HUES48 (cell line): ENCODE results near the gene TEX2.
A peak's percentile ranks its signal among the peaks of the same experiment; 100 is the strongest.

Experiments used
- H3K27ac ChIP-seq: one replicate; pipeline ENCODE4 v1.7.0; 2013; ENCODE audit warnings: low read depth, low read length, inconsistent platforms
- H3K27me3 ChIP-seq: 2 replicates; pipeline ENCODE4 v1.6.1; 2013; ENCODE audit warnings: mild to moderate bottlenecking, low read length; ENCODE audit not compliant: control insufficient read depth, insufficient read depth
- H3K36me3 ChIP-seq: 2 replicates; pipeline ENCODE4 v1.6.1; 2013; ENCODE audit warnings: low read length; ENCODE audit not compliant: control insufficient read depth, insufficient read depth
- H3K4me1 ChIP-seq: 2 replicates; pipeline ENCODE4 v1.6.1; 2013; ENCODE audit warnings: mild to moderate bottlenecking, low read length; ENCODE audit not compliant: control insufficient read depth, insufficient read depth
- H3K4me3 ChIP-seq: 2 replicates; pipeline ENCODE4 v1.5.1; 2013; ENCODE audit warnings: mild to moderate bottlenecking, low read depth, low read length
- H3K9ac ChIP-seq: 2 replicates; pipeline ENCODE4 v1.6.1; 2013; ENCODE audit warnings: mild to moderate bottlenecking, low read depth, low read length, moderate library complexity
- H3K9me3 ChIP-seq: 2 replicates; pipeline ENCODE4 v1.6.1; 2013; ENCODE audit warnings: low read length; ENCODE audit not compliant: control insufficient read depth, insufficient read depth

TEX2 gene

DNA sequence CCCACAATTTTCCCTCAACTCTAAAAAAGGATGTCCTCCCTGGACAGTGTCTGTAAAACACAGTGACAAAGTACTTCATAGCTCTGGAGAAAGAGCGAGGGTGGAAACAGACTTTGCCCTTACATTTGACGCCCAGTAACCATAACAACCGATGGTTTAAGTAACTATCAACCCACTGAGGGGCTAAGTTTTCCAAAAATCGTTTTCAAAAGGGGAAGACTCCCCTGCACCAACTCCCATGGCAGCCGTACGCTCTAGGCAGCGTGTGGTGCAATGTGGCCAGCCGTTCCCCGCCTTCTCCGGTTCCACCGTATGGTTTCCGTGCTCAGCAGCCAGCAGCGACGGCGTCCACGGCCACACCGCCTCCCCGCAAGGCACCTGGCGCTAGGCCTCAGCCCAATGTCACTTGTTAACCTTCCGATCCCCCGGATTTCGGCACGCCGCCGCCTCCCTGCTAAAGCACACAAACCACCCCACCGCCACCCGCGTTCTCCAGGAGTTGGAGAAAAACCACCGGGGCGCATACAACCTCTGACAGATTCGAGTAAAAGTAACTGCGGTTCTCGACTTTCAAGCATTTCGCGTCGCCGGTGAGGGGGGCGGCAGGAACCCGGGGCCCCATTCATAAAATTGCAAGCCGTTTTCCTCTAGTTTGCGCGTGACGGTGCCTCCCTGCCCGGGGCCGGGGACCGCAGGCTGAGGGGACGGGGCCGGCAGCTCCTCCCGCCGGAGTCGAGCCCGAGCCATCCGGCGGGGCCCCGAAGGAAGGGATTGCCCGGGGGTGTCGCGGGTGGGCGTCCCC is 661 bp downstream of the TEX2 start:
- Histone ChIP-seq H3K27me3 (peaks cover 14% of the 10 kb centered on the region), H3K36me3 (no peaks in the 10 kb centered on the region), H3K9me3 (no peaks in the 10 kb centered on the region), H3K4me3 (peak overlapping the region; percentile 86), H3K4me1 (peaks cover 10% of the 10 kb centered on the region), H3K9ac (peak overlapping the region; percentile 56; the same call in 1 of the 2 replicates), H3K27ac (peak overlapping the region; percentile 42)

DNA sequence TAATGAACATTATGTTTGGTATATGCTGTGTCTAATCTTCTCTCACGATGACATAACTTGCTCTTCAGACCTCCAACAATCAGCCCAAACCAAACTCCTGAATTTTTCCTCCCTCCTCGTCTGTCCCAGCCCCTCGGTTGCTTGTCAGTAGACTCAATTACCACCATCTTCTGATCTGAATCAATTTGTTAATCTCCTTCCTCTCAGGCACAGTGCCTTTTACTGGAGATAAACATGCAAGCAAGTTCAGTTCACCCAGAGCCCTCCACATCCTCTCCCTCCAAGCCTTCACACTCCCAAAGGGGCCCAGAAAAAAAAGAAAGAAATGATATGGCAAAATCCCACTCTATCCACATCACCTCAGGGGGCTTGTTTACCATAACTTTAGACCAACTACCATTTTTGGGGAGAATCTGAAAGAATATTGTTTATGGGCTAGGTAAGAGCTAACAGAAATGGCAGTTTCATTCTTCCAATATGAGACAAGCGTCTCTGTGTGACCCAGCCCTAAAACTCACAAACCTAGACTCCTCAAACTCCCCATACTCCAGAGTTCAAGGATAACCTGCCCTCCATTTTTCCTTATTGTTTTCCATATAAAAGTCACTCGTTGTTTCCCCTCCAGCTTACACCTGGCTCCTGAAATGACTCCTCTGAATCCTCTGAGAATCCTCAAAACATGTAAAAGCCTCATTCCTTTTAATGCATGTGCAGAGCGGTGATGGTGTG is 1.5 kb downstream of the TEX2 start:
- H3K9ac ChIP-seq = no peak overlapping the region
- H3K36me3 ChIP-seq = no peaks in the 10 kb centered on the region
- peaks cover 14% of the 10 kb centered on the region for H3K27me3 ChIP-seq
- no peak overlapping the region for H3K27ac ChIP-seq
- peak overlapping the region; percentile 86 for H3K4me3 ChIP-seq
- H3K4me1 ChIP-seq = peaks cover 10% of the 10 kb centered on the region
- H3K9me3 ChIP-seq = no peaks in the 10 kb centered on the region

DNA sequence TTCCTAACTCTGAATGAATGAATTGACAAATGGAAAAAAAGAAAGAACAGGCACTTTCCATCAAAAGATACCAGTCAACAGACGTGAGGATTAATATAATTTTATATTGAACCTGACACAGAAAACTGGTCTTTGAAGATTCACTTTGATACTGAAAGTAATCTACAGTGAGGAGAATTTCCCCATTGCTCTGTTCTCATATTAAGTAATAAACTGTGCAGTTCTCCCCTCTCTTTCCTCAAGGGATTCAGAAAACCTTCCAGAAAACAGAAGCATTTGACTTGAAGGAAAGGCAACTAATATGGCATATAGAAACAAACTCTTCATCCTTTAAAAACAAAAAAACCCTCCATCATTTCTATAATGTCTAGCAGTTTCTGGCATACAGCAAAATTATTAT is 2.2 kb downstream of the TEX2 start:
- Histone ChIP-seq H3K4me1 (peaks cover 10% of the 10 kb centered on the region), H3K9me3 (no peaks in the 10 kb centered on the region), H3K36me3 (no peaks in the 10 kb centered on the region), H3K27ac (no peak overlapping the region), H3K9ac (no peak overlapping the region), H3K27me3 (peaks cover 14% of the 10 kb centered on the region), H3K4me3 (no peak overlapping the region)

DNA sequence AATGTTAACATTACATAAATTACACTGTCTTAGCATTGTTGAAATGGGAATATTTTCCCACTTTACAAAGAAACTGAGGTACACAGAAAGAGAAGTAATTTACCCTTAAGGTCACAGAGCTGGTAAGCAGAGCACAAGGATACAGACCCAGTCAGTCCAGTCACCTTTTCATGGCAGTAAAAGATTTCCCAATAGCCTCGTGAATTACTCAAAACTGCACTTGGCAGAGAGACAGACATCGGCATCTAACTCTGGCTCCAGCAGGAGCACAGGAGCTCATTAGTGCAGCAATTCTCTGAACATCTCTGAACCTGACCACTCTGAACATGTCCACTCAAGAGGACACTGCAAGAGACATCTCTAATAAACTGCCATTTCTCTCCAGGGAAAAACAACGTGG is 3.1 kb downstream of the TEX2 start:
- Histone ChIP-seq H3K36me3 (no peaks in the 10 kb centered on the region), H3K27me3 (peaks cover 14% of the 10 kb centered on the region), H3K4me3 (no peak overlapping the region), H3K9ac (no peak overlapping the region), H3K9me3 (no peaks in the 10 kb centered on the region), H3K27ac (no peak overlapping the region), H3K4me1 (peaks cover 10% of the 10 kb centered on the region)

DNA sequence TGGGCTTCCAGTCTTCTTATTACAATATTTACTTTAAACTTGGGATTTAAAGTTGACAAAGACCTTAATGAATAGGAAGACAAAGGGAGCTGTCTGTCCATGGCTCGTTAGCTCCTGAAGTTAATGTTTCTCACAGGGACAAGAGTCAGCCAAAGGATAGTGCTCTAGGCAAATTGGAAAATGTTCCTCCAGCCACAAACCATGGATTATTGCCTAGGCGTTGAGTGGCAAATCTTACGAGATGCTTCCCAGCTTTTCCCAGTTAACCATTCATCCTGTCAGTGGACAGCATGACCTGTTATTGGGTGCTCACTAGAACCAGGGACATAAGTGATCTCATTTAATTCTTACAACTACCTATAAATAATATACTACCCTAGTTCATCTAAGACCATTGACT is 3.6 kb downstream of the TEX2 start:
- no peak overlapping the region for H3K4me3 ChIP-seq
- peaks cover 14% of the 10 kb centered on the region for H3K27me3 ChIP-seq
- H3K9ac ChIP-seq = no peak overlapping the region
- H3K27ac ChIP-seq = no peak overlapping the region
- H3K36me3 ChIP-seq = no peaks in the 10 kb centered on the region
- H3K4me1 ChIP-seq = peaks cover 10% of the 10 kb centered on the region
- H3K9me3 ChIP-seq = no peaks in the 10 kb centered on the region

DNA sequence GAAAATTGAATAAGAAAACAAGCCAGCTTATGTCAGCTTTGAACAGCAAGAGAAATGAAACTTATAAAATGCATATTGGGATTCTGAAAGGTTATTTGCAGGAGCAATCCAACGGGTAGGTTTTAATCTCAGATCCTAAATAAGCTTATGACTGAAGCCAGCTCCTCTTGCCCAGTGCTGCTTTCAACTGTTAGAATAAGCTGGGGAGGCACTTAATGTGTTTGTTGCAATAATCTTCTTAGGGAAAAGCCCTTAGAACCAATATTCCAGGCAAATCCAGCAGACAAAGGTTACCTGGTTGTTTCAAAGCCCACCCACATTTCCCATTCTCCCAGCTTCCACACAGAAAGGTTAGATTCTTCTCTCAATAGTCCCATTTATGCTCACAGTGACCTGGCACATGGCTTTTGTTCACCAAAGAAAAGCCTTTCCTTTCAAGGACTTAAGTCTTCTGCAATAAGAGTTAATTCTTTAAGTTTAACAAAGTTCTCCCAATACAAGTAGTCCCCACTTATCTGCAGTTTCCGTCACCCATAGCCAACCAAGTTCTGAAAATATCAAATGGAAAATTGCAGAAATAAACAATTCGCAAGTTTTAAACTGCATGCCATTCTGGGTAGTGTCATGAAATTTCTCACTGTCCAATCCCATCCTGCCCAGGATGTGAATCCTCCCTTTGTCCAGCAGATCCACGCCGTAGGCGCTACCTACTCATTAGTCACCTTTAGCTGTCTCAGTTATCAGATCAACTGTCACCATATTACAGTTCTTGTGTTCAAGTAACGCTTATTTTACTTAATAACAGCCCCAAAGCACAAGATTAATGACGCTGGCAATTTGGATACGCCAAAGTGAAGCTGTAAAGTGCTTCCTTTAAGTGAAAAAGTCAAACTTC is 5.9 kb downstream of the TEX2 start:
- no peaks in the 10 kb centered on the region for H3K9me3 ChIP-seq
- no peak overlapping the region for H3K4me3 ChIP-seq
- peaks cover 10% of the 10 kb centered on the region for H3K27me3 ChIP-seq
- peaks cover 9% of the 10 kb centered on the region for H3K4me1 ChIP-seq
- H3K36me3 ChIP-seq = no peaks in the 10 kb centered on the region
- no peak overlapping the region for H3K27ac ChIP-seq
- no peak overlapping the region for H3K9ac ChIP-seq

DNA sequence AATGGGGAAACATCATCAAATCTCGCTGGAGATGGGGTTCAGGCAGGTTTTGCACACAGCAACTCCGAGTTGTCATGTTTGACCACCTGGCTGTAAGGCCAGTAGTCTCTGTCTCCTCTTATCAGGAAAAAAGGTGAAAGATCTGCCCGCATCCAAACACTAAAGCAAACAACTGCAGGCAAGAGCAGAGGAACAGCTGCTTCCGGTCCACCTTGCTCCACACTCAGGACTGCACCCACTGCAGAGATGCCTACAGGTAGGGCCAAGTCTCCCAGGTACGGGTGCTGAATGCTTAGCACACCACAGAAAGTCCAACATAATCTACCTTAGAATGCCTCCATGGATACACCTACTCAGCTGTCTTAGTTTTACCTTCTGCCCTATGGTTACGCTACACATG is 7.3 kb downstream of the TEX2 start:
- H3K9ac ChIP-seq = no peak overlapping the region

DNA sequence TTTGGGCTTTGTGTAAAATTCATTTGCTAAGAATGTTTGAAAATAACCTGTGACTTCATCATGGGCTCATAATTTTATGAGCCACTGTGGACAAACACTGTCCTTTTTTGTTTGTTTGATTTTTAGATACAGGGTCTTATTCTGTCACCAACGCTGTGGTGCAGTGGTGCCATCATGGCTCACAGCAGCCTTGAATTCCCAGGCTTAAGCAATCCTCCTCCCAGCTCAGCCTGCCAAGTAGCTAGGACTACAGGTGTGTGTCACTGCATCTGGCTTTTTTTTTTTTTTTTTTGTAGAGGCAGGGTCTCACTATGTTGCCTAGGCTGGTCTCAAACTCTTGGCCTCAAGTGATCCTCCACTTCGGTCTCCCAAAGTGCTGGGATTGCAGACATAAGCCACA is 8.3 kb downstream of the TEX2 start:
- Histone ChIP-seq H3K27ac (no peak overlapping the region), H3K9ac (no peak overlapping the region), H3K27me3 (no peaks in the 10 kb centered on the region)

More for the DNA sequence above, 7.3 kb downstream of the TEX2 start:
- Histone ChIP-seq H3K27me3 (no peaks in the 10 kb centered on the region), H3K9me3 (no peaks in the 10 kb centered on the region), H3K36me3 (no peaks in the 10 kb centered on the region), H3K27ac (no peak overlapping the region), H3K4me3 (no peak overlapping the region), H3K4me1 (no peaks in the 10 kb centered on the region)

DNA sequence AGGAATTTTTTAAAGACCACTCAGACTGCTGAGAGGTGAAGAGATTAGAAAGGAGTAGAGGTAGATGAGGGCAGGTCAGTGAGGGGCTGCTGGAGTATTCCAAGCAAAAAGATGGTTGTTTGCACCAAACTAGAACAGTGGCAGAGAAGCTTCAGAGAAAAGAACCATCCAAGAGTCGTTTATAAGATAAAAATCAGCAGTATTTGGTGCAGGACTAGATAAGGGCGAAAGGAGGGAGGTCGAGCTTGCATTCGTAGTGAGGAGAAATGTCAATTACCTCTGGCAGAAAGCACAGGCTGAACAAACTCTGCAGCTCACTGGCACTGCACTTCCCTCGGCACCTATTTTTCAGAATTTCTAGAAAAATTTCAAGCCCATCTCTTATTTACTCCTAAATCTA is 9.6 kb downstream of the TEX2 start:
- no peaks in the 10 kb centered on the region for H3K36me3 ChIP-seq
- no peak overlapping the region for H3K4me3 ChIP-seq
- H3K9ac ChIP-seq = no peak overlapping the region
- H3K9me3 ChIP-seq = no peaks in the 10 kb centered on the region
- no peaks in the 10 kb centered on the region for H3K27me3 ChIP-seq
- H3K4me1 ChIP-seq = no peaks in the 10 kb centered on the region
- no peak overlapping the region for H3K27ac ChIP-seq

More for the DNA sequence above, 8.3 kb downstream of the TEX2 start:
- no peaks in the 10 kb centered on the region for H3K9me3 ChIP-seq
- H3K36me3 ChIP-seq = no peaks in the 10 kb centered on the region
- H3K4me3 ChIP-seq = no peak overlapping the region
- no peaks in the 10 kb centered on the region for H3K4me1 ChIP-seq

DNA sequence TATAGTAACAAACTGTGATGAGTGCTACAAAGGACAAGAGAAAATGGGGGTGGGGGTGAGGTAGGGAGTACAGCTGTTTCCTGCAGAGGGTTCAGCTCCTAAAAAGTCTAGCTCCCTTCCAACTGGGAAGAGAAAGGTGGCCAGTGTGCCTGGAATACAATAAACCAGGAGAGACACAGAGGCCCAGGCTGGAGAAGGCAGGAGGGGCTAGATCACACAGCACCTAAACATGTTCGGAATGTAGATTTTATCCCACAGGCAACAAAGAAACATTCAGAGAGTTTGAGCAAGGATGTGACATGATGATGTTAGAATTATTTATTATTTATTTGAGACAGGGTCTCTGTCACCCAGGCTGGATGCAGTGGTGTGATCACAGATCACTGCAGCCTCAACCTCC is 10.2 kb downstream of the TEX2 start:
- Histone ChIP-seq H3K27me3 (no peaks in the 10 kb centered on the region), H3K4me3 (no peak overlapping the region), H3K9ac (no peak overlapping the region), H3K27ac (no peak overlapping the region), H3K4me1 (no peaks in the 10 kb centered on the region), H3K9me3 (no peaks in the 10 kb centered on the region), H3K36me3 (no peaks in the 10 kb centered on the region)
